ENCODE measurements around the gene SAMD1.

The SAMD1 gene

DNA sequence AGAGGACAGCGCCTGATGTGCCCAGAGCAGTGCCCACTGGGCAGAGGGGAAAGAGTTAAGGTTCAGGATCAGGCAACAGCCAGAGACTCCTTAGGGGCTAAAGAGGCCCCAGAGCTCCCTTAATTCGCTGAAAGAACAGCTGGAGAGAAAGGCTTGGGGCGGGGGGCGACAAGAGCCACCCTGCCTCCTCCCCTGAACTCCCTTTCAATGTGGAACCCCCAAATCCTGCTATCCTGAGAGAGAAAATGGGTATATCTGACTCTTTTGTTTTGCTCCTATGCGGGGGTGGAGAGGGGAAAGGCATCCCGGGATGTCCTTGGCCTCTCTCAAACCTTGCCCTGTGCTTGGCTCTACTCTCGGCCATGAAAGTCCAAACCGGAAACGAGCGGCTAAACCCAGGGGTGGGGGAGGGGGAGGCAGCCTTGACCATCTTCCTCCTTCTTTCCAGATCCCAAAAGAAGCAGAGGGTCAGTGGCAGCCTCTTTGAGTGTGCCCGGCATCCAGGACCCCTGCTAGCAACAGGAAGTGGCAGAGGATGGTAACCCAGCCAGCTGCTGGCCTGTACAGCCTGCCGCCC, 22.3 kb upstream of the SAMD1 start:
- no peak for DNase-seq

DNA sequence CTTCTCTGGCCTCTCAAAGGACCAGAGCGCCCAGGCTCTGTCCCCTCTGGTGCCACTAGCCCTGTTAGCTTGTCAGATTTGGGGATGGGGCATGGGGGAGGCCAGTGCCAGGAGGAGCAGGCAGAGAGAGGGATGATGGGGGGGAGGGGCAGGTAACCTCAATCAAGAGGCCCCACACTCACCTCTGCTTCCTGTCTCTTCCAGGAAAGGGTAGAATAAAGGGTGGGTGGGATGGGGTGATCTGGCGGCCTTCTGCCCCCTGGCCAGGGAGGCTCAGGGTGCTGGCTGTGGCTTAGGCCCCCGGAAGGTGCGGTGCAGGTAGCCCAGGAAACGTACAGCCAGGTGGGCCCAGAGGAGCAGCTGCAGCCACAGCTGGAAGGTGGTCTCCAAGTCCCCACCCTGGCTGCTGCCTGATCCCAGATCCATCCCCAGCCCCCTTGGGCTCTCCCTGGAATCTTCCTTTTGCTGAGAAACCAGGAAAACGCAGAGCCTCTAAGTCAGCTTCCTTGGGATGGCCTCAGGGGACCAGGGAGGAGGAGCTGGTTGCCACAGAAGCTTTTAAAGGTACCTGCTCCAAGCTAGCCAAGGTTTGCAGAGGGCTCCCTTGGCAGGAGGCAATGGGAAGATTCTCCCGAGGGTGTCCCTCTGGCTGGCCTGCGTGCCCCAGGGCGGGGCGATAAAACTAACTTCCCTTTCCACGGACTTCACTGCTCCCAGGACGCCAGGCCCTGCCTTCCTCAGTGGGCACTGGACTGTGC, 21.7 kb upstream of the SAMD1 start:
- DNase-seq = no peak

DNA sequence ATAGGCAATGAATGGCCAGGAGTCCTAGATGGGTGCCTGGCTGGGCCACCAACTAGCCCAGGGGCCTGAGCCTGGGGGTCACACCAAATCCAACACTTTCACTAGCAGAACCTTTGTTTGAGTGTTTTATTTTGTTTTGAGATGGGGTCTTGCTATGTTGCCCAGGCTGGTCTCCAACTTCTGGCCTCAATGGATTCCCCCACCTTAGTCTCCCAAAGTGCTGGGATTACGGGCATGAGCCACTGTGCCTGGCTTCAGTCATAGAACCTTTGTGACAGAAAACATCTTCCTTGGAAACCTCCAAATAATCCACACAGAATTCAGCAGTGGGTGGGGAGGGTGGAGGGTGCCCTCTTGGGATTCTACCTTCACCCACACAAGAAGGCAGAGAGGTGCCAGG, 20.9 kb upstream of the SAMD1 start:
- no peak for DNase-seq

DNA sequence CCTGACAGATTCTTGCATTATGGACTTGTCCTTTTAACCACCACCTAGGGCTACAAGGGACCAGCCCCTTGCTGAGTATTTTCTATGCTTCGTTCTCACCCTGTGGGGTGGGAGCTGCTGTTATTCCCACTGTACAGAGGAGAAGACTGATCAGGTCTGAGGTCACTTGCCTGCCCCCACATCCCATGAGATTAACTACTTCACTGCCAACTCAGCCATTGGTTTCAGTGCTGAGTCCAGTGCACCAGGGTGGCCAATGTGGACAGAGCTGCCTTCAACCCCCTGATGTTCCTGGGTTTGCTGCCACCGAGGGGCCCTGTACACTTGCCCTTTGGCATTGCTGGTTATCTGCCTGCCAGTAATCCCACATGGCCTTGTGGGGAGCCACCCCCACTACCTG, 20.1 kb upstream of the SAMD1 start:
- DNase-seq = no peak

DNA sequence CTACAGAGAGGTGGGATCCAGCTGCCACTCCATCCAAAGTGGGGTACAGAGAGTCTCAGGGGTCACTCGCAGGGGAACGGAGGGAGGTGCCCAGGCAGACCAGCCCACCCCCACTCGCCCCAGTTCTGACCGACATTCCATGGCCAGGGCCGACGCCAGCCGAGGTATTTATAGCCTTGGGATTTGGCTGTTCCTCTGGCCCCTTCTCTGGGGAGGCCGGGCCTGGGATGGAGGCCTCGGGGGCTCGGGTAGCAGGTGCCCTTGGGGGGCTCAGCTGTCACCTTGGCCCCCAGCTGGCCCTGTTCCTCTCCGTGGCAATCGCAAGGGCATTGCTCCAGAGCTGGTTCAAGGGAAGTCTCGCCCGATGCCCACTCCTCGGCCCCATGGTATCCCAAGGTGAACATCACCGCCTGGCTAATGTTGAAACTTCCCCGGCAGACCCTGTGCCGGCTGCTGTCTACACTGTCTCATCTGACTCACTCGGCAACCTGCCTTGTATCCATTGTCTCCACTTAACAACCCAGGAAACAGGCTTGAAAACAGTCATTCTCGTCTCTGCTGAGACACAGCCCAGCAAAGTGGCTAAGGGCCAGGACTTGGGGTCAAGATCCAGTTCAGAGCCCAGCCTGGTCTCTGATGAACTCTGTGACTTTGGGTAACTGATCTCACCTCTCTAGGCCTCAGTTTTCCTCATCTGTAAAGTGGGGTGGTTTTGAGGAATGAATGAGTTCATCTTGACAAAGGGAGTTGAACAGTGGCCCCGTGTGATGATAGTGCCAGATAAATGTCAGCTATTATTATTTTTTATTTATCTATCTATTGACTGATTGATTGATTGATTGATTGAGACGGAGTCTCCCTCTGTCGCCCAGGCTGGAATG, 17.3 kb upstream of the SAMD1 start:
- DNase-seq = no peak

DNA sequence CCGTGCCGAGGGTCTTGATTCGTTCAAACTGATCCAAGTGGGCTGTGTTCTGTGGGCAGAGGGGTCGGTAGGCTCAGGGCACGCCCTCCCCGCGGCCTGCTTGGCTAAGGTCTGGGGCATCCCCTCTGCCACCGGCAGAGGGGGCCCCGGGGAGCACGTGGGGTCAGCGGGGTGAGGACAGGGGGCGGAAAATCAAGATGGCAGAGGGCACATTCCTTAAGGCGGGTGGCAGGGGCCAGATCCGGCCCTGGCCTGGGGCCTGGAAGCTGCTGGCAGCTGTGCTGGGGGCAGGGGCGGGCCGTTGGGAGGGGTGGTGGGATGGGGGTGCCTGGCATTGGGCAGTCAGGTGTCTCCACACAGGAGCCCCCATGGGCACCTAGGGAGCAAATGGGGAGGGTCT, 16.3 kb upstream of the SAMD1 start:
- DNase-seq = no peak

DNA sequence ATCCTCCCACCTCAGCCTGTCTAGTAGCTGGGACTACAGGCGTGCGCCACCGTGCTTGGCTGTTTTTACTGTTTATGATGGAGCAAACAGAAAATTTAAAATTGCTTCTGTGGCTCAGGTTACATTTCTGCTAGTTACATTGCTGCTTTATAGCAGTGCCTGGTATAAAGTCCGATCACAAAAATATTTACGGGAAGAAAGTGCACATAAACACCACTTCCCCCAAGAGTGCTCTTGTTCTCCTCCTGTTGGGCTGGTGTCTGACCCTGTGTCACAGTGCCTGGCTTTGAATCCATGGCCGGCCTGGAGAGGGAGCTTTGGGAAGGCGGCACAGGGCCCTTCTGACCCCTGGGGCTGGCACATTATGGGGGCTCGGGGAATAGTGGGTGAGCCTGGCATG, 15.1 kb upstream of the SAMD1 start:
- DNase-seq = no peak

DNA sequence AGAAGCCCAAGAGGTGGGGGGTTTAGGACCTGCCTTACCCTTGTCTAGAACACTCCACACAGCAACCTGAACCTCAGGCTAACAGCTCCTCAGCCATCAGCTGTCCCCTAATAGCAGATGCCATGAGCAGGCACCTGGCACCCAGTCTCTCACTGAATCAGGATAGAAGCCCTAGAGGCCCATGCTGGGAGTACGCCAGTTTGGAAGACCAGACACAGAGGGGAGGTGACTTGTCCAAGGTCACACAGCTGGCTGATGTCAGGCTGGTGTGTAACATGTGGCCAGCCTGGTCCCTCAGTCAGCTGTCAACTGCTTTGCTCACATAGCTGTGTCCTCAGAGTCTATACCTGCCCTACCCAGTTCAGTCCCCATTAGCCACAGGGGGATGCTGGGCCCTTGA, 12.8 kb upstream of the SAMD1 start:
- no peak for DNase-seq

DNA sequence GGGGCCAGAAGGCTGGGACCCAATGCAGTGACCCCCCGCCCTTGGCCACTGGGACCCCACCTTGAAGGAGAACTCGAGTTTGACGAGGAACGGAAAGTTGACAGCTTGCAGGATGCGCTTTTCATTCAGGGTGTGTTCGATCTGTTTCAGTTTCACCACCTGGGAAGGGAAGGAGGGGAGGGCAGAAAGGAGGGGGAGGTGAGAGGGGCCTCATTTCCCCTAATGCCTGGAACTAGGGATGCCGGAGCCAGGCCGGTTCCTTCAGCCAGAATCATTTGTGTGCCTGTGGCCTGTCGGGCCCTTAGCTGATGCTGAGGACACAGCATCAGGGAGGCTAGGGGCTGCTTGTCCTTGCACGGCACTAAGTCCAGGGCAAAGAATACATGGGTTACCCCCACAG, 12.2 kb upstream of the SAMD1 start:
- DNase-seq = no peak

DNA sequence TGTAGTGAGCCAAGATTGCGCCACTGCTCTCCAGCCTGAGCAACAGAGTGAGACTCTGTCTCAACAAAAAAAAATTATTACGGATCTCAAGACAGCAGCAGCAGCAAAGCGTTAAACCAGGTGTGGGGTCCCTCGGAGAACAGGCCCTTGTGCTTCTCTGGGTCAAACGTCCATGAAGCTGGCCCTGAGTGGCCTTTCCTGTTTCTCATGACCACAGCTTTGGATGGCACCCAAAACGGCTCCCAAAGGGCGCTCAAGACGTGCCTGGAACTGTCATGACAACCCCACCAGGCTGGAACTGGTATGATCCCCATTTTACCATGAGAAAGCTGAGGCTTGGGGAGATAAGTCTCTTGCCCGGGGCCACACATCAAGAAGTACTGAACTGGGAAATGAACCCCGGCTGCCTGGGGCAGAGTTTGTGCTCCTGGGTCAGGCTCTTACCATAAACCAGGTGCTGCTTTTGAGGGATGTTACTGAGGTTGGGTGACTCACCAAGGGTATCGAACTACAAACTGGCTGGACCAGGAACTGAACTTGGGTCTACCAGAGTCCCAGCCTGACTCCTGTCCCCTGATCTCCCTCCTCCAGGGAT, 11.6 kb upstream of the SAMD1 start:
- no peak for DNase-seq

DNA sequence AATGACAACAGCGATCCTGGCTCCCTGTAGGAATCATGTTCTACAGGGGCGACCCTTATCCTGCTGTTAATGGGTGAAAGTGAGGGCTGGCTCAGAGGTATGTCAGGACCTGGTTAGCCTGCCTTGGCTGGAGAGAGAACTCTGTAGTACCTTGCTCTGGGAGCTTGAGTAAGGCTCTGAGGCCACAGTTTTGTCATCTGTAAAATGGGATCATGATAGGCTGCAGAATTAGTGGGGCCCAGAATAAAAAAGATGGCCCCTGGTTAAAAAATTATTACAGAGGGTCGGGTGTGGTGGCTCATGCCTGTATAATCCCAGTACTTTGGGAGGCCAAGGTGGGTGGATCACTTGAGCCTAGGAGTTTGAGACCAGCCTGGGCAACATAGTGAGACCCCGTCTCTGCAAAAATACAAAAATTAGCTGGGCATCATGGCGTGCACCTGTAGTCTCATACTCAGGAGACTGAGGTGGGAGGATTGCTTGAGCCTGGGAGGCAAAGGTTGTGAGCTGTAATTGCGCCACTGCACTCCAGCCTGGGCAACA, 10.5 kb upstream of the SAMD1 start:
- DNase-seq = no peak

DNA sequence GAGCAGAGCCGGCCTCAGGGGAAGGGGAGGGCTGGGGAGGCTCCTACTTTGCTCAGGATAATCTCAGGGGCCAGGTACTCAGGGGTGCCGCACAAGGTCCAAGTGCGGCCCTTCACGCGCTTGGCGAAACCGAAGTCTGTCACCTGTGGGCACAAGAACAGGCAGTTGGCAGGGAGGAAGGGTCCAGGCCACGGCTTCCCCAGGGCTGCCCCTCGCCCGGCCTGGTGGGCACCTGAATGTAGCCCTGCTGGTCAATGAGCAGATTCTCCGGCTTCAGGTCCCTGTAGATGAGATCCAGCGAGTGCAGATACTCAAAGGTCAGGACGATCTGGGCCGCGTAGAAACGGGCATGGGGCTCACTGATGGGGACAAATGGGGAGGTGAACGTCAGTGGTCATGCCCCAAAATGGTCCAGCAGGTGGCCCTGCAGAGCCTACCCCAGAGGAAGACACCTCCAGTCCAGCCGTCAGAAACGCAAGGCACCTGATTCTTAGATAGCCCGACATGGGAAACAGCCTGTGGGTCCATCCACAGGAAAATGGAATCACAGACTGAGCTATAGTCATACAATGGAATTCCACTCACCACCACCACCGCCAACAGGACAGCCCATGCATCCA, 7.1 kb upstream of the SAMD1 start:
- DNase-seq = no peak

DNA sequence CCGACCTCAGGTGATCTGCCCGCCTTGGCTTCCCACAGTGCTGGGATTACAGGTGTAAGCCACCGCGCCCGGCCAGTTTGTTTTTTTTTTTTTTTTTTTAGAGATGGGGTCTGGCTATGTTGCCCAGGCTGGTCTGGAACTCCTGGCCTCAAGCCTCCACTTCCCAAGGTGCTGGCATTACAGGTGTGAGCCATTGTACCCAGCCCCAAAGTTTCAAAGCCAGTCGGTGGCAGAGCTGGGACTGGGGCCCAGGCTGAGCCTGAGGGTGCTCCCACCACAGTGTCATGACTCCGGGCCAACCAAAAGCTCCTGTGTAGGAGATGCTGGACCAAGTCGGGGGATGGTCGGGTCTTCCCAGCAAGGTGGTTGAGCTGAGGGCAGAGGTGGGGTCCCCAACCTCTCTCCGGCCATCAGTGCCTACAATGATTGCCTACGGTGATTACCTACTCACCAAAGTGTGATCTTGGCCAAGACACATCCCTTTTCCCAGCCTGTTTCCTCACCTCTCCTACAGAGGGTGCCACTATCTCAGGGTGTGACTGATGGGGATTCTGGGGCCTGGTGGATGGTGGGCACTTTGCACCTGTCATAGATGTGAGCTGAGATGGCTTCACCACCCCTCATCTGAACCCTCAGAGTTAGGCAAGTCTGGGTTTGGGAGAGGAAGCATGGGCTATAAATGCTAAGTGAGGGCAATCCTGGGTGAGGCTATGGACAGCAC, 5.9 kb upstream of the SAMD1 start:
- no peak for DNase-seq

DNA sequence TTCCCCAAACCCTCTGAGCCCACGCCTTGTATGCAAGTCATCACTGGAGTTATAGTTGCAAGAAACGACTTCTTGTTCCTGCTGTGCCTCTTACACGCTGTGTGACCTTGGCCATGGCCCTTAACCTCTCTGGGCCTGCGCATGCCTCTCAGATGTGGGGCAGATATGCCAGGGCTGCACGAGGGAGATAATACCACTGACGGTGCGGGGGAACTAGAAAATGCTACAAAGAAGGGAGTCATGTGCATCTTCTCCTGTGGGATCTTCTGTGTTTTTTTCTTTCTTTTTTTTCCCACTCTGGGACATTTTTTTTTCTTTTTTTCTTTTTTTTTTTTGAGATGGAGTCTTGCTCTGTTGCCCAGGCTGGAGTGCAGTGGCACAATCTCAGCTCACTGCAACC, 4.3 kb upstream of the SAMD1 start:
- DNase-seq = no peak

DNA sequence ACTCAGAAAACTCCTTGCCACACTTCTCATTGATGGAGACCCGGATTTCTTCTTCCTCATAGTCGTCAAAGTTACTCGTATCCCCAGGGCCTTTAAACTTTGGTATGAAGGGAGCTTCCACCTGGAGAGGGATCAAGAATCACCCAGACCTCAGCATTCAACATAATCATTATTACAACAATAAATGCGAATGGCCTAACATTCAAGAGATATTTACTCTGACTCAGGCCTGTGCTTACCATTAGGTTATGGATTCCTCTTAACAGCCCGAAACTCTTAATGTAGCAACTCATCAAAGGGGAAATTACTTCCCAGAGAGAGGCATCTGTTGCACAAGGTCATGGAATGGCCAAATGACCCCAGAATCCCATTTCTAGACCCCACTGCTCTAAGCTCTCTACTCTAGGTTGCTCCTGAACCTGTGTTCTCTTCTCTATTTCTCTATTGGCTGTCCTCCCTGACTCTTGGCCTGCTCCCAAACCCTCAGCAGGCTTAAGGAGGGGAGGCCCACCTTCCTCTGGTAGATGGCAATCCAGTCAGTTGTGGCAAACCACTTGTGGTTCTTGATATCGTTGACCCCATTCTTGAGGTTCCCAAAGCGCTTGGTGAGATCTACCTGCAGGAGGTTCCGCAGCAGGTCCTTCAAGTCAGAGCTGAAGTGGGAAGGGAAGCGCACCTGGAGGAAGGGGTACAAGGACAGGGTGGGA, 2.7 kb upstream of the SAMD1 start:
- no peak for DNase-seq

DNA sequence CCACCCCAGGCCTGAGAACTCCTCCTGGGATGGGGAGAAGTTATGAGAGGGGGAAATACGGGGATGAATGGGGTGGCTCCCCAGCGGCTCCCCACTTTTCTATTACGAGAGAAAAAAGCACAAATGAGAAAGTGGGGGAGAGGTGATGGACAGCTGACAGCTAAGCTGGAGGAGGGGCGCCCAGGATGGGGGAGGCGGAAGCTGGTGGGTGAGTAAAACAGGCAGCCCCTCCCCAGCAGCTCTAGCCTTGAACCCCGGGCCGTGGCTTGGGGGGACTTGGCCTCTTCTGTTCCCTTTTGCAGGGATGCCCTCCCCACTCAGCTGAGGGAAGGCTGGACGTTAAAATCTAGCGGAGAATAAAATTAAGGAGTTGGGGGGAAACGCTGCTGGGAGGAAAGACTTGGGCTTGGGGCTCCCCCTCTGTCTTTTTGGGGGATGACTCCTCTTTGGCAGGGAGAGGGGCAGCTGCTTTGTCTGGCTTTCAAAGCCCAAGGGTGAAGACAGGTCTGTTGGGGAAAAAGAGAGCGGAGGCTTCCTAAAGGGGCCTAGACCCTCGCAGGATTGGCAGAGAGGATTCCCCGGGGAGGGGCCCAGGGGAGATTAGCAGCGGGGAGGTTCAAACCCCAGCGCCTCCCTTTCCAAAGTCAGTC, 1.4 kb upstream of the SAMD1 start:
- DNase-seq = no peak

DNA sequence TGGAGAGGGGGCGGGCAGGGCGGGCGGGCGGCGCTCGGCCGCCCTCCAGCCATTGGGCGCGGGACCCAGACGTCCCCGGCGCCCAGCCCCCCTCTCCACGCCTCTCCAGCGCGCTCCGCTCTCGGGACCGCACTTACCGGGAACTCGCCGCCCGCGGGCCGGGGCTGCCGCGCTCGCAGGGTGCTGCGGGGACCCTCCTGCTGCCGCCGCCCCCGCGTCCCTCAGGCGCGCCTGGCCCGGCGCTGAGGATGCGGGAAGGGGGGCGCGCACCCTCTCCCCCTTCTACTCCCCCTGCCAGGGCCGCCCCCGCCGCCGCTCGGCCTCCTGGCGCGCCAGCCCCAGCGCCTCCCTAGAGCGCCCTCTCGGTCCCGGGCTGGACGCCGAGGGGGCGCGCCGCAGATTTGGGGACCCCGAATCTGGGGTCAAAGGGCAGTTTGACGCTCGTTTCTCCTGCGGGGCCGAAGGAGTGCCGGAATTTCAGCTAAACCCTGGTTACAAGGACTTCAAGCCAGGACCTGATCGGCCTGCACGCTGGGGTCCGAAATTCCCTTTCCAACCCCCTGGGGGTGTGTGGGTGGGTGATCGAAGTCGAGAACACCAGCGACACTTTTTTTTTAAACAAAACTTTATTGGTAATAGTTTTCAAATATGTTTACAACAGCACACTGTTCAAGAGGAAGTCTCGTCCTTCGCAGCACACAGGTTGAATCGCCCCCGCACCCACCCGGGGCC, 696 bp upstream of the SAMD1 start:
- peak; percentile 78 for DNase-seq

DNA sequence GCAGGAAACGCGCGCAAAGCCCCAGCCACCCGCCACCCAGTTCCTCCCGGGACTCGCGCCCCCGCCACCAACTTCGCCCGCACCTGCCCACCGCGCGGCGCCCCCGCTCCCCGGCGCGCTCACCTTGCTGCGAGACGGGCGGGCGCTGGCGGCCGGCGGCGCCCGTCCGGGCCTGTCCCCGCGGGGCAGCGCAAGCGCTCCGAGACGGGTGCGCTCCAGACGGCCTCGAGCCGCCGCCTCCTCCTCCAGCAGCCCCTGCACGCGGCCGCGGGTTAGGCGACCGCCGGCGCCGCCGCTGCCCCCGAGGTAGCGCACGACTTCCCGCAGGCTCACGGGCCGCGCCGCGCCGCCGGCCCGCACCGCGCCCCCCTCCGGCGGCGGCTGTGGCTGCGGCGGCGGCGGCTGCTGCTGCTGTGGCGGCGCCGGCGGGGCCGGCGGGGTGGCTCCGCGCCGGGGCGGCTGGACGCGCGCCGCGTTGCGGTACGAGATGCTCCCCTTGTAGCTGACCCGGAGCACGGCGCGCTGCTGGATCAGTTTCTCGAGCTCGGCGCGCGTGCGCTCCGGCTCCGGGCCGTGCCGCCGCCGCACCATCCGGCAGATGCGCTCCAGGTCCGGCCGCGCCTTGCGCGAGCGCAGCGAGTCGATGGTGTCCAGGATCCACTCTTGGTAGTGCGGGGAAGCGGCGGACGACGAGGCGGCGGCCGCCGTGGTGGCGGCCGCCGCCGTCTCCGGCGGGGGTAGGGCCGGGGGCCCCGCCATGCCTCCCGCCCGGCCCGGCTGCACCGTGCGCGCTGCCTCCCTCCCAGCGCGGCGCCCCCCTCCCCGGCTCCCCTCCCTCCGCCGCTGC, 666 bp downstream of the SAMD1 start:
- peak; percentile 71 for DNase-seq

DNA sequence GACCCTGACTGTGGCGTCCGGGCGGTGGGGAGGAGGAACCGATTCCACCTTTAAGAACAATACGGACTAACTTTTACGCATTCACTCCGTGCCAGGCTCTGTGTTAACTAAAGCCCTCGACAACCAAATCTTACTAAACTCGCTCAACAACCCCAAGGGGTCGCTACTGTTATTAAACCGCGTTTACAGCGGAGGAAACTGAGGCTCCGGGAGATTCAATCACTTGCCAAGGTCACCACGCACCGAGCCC, 1.2 kb downstream of the SAMD1 start:
- DNase-seq = no peak
